HepG2 (cell line): ENCODE data around the gene YPEL3. TPM values are rescaled to one million over a fixed set of nuclear protein-coding genes. Genes with fewer than 3 reads are reported as not detected.

Experiments used
- HDAC1 ChIP-seq: sonication (generic); formaldehyde crosslinking; IDR thresholded peaks from 2 replicates; pipeline ENCODE4 v1.5.1; 2020; ENCODE audit warnings: mild to moderate bottlenecking, missing genetic modification reagents
- HNRNPH1 ChIP-seq: fragments of 200-400 bp; formaldehyde crosslinking; optimal IDR thresholded peaks from 2 replicates; pipeline ENCODE3; 2017; ENCODE audit warnings: mild to moderate bottlenecking, low read depth, low read length
- KLF15 ChIP-seq: sonication (generic); formaldehyde crosslinking; IDR thresholded peaks from 2 replicates; pipeline ENCODE4 v1.8.1; 2023; ENCODE audit warnings: borderline replicate concordance, mild to moderate bottlenecking, inconsistent platforms, missing genetic modification reagents, mixed read lengths
- KLF6 ChIP-seq: IDR thresholded peaks from 2 replicates; pipeline ENCODE4 v1.8.0; 2016; ENCODE audit warnings: missing biosample characterization, missing genetic modification reagents
- KLF9 ChIP-seq: IDR thresholded peaks from 2 replicates; pipeline ENCODE4 v1.6.1; 2016; ENCODE audit warnings: low read depth
- LRRFIP1 ChIP-seq: sonication (generic); formaldehyde crosslinking; conservative IDR thresholded peaks from 2 replicates; pipeline ENCODE4 v1.4.0; 2020; ENCODE audit warnings: missing genetic modification reagents
- MEIS1 ChIP-seq: sonication (generic); formaldehyde crosslinking; IDR thresholded peaks from 2 replicates; pipeline ENCODE4 v1.9.0; 2021; ENCODE audit warnings: mild to moderate bottlenecking, missing genetic modification reagents, moderate library complexity, borderline replicate concordance
- MYNN ChIP-seq: sonication (generic); formaldehyde crosslinking; IDR thresholded peaks from 2 replicates; pipeline ENCODE4 v1.4.0; 2020; ENCODE audit warnings: mild to moderate bottlenecking, low read depth, missing genetic modification reagents
- NR3C1 ChIP-seq: sonication (generic); formaldehyde crosslinking; IDR thresholded peaks from 2 replicates; pipeline ENCODE4 v1.4.0; 2020; ENCODE audit warnings: missing genetic modification reagents
- PAWR ChIP-seq: sonication (generic); formaldehyde crosslinking; IDR thresholded peaks from 2 replicates; pipeline ENCODE4 v1.4.0; 2020; ENCODE audit warnings: missing genetic modification reagents, mild to moderate bottlenecking, borderline replicate concordance
- RFX5 ChIP-seq: IDR thresholded peaks from 2 replicates; pipeline ENCODE4 v1.6.1; 2011; ENCODE audit warnings: low read depth, low read length, improper control_type of control experiment
- SIX4 ChIP-seq: sonication (generic); formaldehyde crosslinking; IDR thresholded peaks from 2 replicates; pipeline ENCODE4 v1.4.0; 2020; ENCODE audit warnings: missing genetic modification reagents
- TEAD3 ChIP-seq: optimal IDR thresholded peaks from 2 replicates; pipeline ENCODE3; 2016; ENCODE audit warnings: borderline replicate concordance
- TP53 ChIP-seq: sonication (generic); formaldehyde crosslinking; conservative IDR thresholded peaks from 2 replicates; pipeline ENCODE4 v1.4.0; 2020; ENCODE audit warnings: missing genetic modification reagents
- ZBTB25 ChIP-seq: IDR thresholded peaks from 2 replicates; pipeline ENCODE4 v1.6.1; 2018; ENCODE audit warnings: missing genetic modification reagents
- ZFP41 ChIP-seq: sonication (generic); formaldehyde crosslinking; IDR thresholded peaks from 2 replicates; pipeline ENCODE4 v1.4.0; 2020; ENCODE audit warnings: mild to moderate bottlenecking, missing genetic modification reagents, borderline replicate concordance
- ZNF251 ChIP-seq: sonication (generic); formaldehyde crosslinking; IDR thresholded peaks from 2 replicates; pipeline ENCODE4 v1.9.0; 2021; ENCODE audit warnings: mild to moderate bottlenecking, missing genetic modification reagents
- ZNF30 ChIP-seq: sonication (generic); formaldehyde crosslinking; IDR thresholded peaks from 2 replicates; pipeline ENCODE4 v1.5.0; 2020; ENCODE audit warnings: mild to moderate bottlenecking, missing genetic modification reagents
- ZNF333 ChIP-seq: sonication (generic); formaldehyde crosslinking; IDR thresholded peaks from 2 replicates; pipeline ENCODE4 v1.4.0; 2020; ENCODE audit warnings: mild to moderate bottlenecking, missing genetic modification reagents, borderline replicate concordance
- ZNF367 ChIP-seq: sonication (generic); formaldehyde crosslinking; IDR thresholded peaks from 2 replicates; pipeline ENCODE4 v1.4.0; 2020; ENCODE audit warnings: missing genetic modification reagents, borderline replicate concordance
- ZNF44 ChIP-seq: sonication (generic); formaldehyde crosslinking; IDR thresholded peaks from 2 replicates; pipeline ENCODE4 v1.5.1; 2020; ENCODE audit warnings: mild to moderate bottlenecking, missing genetic modification reagents
- ZNF446 ChIP-seq: sonication (generic); formaldehyde crosslinking; IDR thresholded peaks from 2 replicates; pipeline ENCODE4 v1.5.0; 2020; ENCODE audit warnings: mild to moderate bottlenecking, missing genetic modification reagents
- ZNF552 ChIP-seq: sonication (generic); formaldehyde crosslinking; IDR thresholded peaks from 2 replicates; pipeline ENCODE4 v1.9.0; 2022; ENCODE audit warnings: missing genetic modification reagents, mild to moderate bottlenecking, borderline replicate concordance
- ZNF563 ChIP-seq: sonication (generic); formaldehyde crosslinking; IDR thresholded peaks from 2 replicates; pipeline ENCODE4 v1.8.0; 2022; ENCODE audit warnings: mild to moderate bottlenecking, moderate library complexity, missing genetic modification reagents
- ZXDC ChIP-seq: sonication (generic); formaldehyde crosslinking; IDR thresholded peaks from 2 replicates; pipeline ENCODE4 v1.5.0; 2020; ENCODE audit warnings: mild to moderate bottlenecking, missing genetic modification reagents
- polyA plus RNA-seq, 8 experiments: library from polyadenylated mRNA; depleted of rRNA in 3 of 8; stranded (reverse) in 7 of 8; unstranded in 1 of 8; fragments of >200 nt; fragmentation: Illumina TruSeq in 4 of 8; extraction: Trizol in 4 of 8; gene quantifications; 2 replicates each; pipeline versions ENCODE4 v1.2.1 to v1.2.3, GENCODE V29; 2011 to 2016; ENCODE audit warnings: low read depth in 4 of 8, missing spikeins in 1 of 8, mixed read lengths in 1 of 8; ENCODE audit not compliant: insufficient read depth in 1 of 8
- total RNA-seq, 5 experiments: library from RNA; depleted of rRNA; stranded (reverse); fragments of >200 nt; fragmentation: Illumina TruSeq; extraction: Trizol; gene quantifications; 2 replicates each; pipeline ENCODE4 v1.2.3, GENCODE V29; 2016; ENCODE audit warnings: low read depth in 1 of 5

The YPEL3 gene
- total and polyA plus RNA-seq, 2 of the 13 experiments (the other 11 are each of a cell fraction or from before 2014, with no cell fraction given), result 5.4 to 47.0 TPM

- peak; percentile 98 for TF ChIP-seq KLF9
- TF ChIP-seq ZFP41 (CRISPR knock-in tag), result peak; percentile 96; the same call in 1 of the 2 replicates
- TF ChIP-seq ZNF563, result peak; percentile 97
- no peak; the same call in 1 of the 2 replicates for TF ChIP-seq ZNF333
- TF ChIP-seq ZNF30 (CRISPR knock-in tag), result peak; percentile 97; the same call in 1 of the 2 replicates
- TF ChIP-seq SIX4 (CRISPR knock-in tag), result peak; percentile 83
- peak; percentile 78 for TF ChIP-seq TP53 (CRISPR knock-in tag)
- TF ChIP-seq HDAC1 (CRISPR knock-in tag), result peak; percentile 99
- TF ChIP-seq ZNF251, result 0 out of 2 replicates have a peak, but pooled peaks have one; percentile 87
- 0 out of 2 replicates have a peak, but pooled peaks have one; percentile 68 for TF ChIP-seq KLF6
- peak; percentile 83; the same call in 1 of the 2 replicates for TF ChIP-seq ZXDC (CRISPR knock-in tag)
- TF ChIP-seq ZNF446 (CRISPR knock-in tag), result 0 out of 2 replicates have a peak, but pooled peaks have one; percentile 71
- TF ChIP-seq MYNN (CRISPR knock-in tag), result no peak; the same call in 1 of the 2 replicates
- TF ChIP-seq RFX5, result peak; percentile 80
- peak; percentile 63 for TF ChIP-seq PAWR (CRISPR knock-in tag)
- no peak for TF ChIP-seq HNRNPH1
- TF ChIP-seq ZNF367 (CRISPR knock-in tag), result no peak
- no peak; the same call in 1 of the 2 replicates for TF ChIP-seq NR3C1 (CRISPR knock-in tag)
- TF ChIP-seq MEIS1, result peak; percentile 92
- peak; percentile 92 for TF ChIP-seq KLF15 (CRISPR knock-in tag)
- TF ChIP-seq ZNF552, result peak; percentile 92; the same call in 1 of the 2 replicates
- TF ChIP-seq ZBTB25 (CRISPR knock-in tag), result peak; percentile 82
- no peak for TF ChIP-seq LRRFIP1 (CRISPR knock-in tag)
- TF ChIP-seq TEAD3 (CRISPR knock-in tag), result peak; percentile 91
- TF ChIP-seq ZNF44 (CRISPR knock-in tag), result peak; percentile 93
Measured at GRCh38 chr16:30052671-30053372, 43.2 kb downstream of the YPEL3 start (continued).
